CD4-positive, alpha-beta T cell treated with Interleukin-17A for 4 hours (primary cell): Measurements from ENCODE around the gene TGIF1.
"Not testable (repeated sequence)": the region's sequence is repeated elsewhere in the genome, so short reads cannot be mapped to it uniquely, and the experiment has no call there.

Experiments used
- DNase-seq: peaks from one replicate; pipeline ENCODE4 v3.0.0-alpha.2; 2020; ENCODE audit warnings: mixed read lengths

Gene TGIF1

DNA sequence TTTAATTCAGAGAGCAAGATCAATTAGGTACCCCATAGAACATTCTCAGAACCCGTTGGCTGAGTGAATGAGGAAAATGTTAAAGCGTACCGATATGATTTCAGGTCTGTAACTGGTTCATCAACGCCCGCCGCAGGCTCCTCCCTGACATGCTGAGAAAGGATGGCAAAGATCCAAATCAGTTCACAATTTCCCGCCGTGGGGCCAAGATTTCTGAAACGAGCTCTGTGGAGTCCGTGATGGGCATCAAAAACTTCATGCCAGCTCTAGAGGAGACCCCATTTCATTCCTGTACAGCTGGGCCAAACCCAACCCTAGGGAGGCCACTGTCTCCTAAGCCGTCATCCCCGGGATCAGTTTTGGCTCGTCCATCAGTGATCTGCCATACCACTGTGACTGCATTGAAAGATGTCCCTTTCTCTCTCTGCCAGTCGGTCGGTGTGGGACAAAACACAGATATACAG is 7.3 kb downstream of the TGIF1 start:
- DNase-seq = no peak

DNA sequence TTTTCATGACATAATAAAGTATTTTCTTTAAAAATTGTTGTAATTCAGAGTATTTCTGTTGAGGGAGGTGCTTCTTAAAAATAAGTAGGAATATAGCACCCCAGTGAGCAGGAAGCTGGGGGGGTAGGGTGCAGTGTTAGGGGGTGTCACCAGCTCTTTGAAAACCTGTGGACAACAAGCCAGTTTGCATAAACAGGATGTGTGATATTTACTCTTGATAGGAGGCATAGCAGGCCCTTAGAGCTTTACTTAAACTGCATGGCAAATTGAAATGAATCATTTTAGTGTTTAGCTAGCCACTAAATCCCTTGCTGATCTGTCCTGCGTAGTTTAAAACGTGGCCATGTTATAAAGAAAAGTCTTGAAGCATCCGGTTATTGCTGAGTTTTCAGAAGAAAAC is 8.4 kb downstream of the TGIF1 start:
- DNase-seq = peak; percentile 17

DNA sequence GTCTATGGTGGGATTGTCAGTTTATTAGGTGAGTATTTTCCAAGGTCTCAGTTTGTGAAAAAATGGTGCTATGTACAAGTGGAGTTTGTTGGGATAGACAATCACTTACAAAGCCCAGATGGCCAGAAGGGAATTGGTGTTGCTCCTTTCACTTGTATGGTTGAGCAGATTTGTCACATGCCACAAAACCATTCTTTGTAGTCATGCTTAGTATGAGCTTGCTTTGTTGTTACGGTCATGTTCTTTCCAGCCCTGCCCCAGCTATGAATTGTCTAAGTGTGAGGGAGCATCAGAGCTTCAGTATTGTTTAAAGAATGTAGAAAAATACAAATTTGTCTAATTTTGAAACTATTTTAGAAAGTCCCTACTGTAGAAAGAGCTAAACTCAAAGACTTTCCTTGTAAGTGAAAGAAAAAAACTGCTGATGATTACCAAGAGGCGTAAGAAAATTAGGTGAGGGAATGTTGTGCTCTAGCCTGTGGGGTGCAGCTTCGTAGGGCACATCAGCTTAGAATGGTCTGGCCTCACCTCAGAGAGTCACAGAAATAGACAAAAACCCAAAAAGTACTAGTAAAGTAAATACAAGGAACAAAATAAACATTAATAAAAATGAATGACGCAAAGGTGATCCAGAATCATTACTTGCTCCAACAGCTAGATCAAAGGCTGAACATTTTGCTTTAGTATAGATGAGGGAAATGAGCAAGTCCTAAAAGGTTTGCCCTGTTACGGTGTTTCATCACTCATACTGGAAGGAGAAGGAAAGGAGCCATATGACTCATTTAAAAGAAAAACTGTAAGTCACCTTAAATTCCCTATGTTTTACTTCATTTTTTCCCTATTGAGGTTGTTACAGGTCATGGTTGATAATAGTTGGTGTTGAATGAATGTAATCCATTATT is 9.2 kb downstream of the TGIF1 start:
- DNase-seq = no peak

DNA sequence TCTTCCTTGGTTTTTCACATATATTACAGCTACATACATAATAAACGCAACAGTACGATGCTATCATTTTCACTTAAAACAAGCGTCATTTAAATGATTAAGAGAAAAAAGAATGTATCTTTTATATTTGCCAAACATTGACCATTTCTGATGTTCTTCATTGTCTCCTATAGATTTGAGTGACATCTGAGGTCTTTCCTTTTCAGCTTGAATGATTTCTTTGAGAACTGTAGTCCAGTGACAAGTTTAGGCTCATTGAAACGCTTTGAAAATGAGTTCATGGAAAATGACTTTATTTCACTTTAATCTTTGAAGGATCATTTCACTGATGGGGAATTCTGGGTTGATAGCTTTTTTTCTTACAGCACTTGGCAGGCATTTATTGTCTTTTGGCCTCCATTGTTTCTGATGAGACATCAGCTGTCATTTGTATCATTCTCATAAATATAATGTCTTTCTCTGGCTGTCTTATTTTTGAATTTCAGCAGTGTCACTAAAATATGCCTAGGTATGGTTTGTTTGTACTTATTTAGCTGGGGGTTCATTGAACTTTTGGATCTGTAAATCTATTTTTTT is 10.9 kb downstream of the TGIF1 start:
- DNase-seq = no peak

DNA sequence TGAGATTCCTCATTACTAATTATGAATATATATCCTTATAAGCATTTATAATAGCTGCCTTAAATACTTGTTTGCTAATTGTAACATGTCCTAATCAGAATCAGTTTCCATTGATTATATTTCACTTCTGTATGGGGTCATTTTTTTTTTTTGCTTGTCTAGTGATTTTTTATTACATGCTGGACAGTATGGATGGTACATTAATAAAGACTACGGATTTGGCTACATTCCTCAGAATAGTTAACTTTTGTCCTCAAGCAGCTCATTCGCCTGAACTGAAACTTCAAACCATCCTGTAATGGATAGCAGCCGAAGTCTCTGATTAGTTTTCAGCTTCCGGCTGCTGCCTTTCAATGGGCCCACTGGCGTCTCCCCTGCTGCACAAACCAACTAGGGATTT is 11.7 kb downstream of the TGIF1 start:
- DNase-seq = no peak

DNA sequence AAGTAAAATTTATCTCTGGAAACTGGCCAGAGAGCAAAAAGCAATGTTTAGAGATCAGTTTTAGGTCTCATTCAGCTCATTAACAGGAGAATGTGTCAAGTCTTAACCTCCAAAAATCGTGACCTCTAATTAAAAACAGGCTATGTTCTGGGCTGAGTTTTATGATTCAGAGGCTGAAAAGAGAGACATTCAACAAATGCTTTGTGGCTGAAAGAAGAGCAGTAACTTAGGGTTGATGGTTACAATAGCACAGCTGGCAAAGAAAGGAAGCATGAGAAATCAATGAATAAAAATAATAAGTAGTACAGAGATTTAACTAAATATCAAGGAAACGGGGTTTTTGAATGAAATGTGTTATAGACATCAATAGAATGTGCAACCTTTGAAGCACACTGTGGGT is 13.1 kb downstream of the TGIF1 start:
- DNase-seq = no peak

DNA sequence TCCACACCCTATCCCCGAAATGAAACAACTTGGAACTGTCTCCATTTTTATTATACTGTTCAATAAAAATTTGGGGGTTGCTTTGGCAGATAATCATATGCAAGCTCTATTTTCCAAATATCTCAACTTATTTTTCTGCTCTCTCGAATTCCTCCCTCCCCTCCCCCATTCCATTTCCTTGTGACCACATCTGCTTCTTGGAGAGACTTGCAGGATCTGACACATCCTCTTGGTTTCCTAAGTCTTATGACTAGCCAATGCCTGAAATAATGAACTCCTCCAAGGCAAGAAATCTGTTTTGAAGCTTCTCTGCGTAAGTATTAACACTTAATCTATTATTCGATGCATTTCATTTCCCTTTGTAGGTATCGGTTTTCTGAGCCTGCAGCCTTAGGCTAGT is 16.1 kb downstream of the TGIF1 start:
- DNase-seq = no peak

DNA sequence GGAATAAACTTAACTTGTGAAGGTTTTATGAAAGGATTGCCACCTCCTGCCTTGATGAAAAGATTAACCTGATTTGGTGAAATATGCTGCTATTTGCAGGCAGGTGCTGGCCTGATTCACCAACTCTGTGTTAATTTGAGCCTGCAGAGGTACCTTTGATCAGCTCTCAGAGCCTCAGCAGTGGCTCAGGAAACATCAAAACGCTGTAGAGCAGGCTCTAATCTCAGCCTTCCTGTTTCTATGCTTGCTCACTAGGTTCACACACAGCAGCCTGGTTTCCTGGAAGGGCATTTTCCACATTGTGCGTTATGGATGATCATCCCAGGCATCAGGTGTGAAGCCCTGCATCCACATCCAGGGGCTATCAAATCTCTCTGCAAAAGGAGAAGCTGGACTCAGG is 16.9 kb downstream of the TGIF1 start:
- DNase-seq = peak; percentile 49

DNA sequence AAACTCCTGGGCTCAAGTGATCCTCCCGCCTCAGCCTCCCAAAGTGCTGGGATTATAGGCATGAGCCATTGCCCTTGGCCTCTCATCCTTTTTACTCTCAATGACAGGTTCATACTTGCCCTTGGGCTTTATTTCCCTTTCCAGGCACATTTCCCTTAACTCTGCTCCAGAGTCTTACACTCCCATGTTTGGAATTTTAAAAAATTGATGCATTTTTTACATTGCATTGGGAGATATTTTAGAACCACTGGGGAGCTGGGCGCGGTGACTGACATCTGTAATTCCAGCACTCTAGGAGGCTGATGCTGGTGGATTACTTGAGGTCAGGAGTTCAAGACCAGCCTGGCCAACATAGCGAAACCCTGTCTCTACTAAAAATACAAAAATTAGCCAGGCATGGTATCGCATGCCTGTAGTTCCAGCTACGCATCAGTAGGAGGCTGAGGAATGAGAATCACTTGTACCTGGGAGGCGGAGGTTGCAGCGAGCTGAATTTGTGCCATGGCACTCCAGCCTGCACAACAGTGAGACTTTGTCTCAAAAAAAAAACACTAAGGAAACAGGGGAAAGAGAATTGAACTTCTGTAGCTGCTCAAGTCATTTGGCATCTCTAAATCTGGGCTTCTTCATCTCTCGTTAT is 18.2 kb downstream of the TGIF1 start:
- DNase-seq = no peak

DNA sequence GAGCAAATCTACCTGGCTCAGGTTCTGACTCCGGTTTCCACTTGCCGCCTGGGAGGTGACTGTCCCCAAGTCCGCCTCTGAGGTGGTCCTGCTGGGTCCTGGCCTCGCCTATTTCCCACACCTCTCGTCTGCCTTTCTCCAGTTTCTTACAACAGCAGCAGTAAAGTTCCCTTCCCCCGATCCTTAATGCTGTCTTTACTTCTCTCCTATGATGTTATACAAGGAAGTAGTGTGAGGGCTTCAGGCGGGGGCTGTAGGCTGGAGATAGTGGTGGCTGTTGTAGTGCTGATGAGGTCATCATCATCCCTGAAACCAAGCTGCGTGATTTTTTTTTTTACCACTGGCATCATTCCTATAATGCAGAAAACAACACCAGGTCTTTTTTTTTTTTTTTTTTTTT is 18.9 kb downstream of the TGIF1 start:
- no peak for DNase-seq

DNA sequence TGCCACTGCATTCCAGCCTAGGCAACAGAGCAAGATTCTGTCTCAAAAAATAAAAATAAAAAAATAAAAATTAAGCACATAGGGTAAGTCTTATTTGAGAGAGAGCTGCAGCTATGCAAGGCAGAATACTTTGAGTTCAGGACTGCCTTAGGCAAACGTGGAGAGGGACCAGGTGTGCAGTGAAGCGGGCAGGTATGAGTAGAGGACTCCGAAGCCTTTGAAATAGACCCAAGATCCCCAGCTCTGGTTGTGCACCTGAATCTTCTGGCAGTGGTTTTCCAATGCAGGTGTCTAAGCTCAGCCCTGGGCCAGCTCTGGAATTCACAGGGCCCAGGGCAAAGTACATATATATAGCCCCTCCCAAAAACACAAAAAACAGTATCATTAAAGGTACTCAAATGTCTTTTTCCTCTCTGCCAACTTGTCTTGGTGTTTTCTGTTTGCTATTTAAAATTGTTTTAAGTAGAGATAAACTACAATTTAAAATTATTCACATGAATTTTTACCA is 21.2 kb downstream of the TGIF1 start:
- DNase-seq = no peak

DNA sequence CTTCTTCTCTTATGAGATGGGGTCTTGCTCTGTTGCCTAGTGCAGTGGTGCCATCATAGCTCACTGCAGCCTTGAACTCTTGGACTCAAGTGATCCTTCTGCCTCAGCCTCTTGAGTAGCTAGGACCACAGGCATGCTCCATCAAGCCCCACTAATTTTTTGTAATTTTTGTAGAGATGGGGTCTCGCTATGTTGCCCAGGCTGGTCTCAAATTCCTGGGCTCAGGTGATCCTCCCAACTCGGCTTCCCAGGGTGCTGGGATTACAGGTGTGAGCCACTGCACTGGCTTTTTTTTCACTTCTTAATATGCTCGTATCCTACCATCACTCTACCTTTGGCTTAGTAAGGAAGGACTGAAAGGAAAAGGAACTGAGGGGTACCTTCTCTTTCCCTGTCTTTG is 22.1 kb downstream of the TGIF1 start:
- DNase-seq = not testable (repeated sequence)

DNA sequence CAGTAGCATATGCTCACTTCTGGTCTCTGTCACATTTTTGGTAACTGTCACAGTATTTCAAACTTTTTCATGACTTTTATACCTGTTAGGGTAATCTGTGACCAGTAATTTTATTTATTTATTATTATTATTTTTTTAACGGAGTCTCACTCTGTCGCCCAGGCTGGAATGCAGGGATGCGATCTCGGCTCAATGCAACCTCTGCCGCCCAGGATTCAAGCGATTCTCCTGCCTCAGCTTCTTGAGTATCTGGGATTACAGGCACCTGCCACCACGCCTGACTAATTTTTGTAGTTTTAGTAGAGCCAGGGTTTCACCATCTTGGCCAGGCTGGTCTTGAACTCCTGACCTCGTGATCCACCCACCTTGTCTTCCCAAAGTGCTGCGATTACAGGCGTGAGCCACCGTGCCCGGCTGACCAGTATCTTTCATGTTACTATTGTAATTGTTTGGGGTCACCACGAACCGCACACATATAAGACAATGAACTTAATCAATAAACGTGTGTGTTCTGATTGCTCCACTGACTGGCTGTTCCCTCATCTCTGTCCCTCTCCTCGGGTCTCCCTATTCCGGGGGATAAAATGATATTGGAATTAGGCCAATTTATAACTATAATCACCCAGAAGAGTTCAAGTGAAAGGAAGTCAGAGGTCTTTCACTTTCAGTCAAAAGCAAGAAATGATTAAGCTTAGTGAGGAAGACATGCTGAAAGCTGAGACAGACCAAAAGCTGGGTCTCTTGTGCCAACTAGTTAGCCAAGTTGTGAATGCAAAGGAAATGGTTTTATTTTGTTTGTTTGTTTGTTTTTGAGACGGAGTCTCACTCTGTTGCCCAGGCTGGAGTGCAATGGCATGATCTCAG is 22.9 kb downstream of the TGIF1 start:
- DNase-seq = no peak

DNA sequence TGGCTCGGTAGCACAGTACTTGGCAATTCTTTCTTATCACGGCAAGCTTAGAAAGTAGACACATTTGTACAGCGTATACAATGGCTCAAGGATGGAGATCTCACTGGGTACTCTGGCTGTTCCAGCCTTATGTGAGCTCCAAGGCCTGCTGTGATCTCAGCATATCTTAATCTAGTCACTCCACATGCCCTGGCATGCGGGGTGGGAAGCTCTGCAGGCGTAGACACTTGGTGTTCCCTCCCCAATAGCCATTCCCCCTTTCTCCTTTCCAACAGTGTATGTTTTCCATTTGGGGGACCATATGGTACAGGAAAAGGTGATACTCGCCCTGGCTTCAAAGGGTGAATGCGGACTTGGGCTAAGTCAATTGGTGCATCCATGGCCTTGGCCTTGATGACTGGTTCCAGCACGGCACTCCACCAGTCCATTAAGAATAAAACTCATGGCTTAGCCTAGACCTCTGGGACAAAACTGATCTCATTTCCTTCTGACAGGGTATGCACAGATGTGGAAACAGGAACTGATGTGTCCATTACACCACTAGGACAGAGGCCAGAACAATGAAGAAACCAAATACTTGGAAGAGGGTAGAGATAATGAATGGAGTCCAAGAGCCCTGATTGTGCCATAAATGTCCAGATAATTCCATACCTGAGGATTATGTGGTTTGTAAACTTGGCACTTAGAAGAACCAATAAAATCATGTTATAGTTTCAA is 28.4 kb downstream of the TGIF1 start:
- DNase-seq = no peak

DNA sequence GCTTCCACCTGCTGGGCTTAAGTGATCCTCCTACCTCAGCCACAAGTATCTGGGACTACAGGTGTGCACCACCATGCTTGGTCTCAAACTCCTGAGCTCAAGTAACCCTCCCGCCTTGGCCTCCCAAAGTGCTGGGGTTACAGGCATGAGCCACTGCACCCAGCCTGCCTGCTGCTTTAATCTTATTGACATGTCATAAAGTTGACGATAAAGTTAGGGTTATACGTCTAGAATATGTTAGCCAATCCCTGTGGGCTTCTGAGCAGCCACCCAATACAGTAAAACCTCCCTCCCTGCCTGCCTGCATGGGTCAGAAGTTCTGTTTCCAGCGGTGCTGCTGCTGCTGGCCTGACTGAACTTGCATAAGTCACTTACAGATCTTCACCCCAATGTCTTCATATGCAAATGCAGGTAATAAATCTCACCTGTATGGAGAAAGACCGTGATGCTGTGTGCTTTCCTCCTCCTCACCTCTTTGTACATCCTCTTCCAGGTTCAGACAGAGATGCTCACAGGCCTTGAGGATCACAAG is 30.1 kb downstream of the TGIF1 start:
- DNase-seq = no peak

DNA sequence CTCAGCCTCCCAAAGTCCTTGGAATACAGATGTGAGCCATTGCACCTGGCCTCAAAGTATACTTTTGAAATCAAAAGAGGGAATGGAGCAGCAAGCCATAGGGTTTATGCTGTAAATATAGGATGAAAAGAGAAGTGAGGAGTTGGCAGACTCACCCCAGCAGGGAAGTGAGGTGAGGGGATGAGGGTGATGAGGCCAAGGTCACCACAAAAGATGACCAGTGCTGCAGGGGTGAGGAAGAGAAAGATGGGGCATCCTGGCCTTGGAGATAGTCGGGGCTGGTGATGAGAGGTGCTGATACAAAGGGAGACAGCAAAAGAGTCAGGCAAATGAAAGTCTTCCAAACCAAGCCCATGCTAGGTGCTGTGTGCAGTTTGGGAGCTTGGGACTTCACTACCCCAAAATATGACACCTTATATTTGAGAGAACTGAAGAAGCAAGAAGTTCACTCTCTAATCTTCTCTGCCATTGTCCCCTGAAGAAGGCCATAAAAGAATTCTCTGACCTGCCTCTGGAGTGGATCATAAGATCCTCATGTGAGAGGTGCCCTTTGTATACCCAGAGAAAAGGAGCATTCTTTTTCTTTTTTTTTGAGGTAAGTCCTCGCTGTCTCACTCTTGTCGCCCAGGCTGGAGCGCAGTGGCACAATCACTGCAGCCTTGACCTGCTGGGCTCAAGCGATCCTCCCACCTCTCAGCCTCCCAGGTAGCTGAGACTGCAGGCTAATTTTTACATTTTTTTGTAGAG is 31.0 kb downstream of the TGIF1 start:
- DNase-seq = no peak

DNA sequence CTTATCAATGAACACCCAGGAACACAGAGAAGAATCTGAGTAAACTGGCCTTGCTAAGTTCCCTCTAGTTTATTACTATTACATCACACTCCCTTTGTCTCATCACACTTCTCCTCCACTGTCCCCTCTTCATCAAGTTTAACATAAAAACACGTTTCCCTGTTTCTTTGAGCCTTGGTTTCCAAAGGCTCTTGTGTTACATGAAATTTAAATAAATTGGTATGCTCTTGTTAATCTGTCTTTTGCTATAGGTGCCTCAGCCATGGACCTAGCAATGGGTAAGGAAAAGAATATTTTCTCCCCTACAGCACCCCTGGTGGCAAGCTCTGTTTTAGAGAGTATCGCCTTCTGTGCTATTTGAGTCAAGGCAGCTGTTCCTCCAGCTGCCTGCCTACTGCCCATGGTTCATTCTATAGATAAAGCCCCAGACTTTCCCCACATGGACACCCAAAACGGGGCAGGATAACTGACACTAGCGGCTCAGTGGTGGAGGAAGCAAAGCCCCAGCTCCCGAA is 31.8 kb downstream of the TGIF1 start:
- peak; percentile 40 for DNase-seq

DNA sequence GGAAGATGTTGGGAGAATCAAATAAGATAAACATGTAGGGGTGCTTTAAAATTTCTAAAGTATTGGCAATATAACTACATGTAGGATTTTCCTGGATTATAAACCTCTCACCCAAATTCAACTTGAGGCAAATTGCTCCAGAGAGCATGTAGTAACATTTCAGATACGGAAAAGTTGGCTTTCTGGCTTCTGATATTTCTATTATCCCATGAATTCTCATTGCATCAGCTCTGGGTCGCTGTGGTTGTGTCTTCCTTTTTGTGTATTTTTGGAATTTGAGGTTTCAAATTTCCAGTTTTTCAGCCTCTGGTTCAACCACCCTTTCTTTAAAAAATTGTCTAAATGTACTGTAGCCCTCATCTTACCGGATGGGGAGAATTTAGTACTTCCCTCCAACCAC is 32.3 kb downstream of the TGIF1 start:
- no peak for DNase-seq

DNA sequence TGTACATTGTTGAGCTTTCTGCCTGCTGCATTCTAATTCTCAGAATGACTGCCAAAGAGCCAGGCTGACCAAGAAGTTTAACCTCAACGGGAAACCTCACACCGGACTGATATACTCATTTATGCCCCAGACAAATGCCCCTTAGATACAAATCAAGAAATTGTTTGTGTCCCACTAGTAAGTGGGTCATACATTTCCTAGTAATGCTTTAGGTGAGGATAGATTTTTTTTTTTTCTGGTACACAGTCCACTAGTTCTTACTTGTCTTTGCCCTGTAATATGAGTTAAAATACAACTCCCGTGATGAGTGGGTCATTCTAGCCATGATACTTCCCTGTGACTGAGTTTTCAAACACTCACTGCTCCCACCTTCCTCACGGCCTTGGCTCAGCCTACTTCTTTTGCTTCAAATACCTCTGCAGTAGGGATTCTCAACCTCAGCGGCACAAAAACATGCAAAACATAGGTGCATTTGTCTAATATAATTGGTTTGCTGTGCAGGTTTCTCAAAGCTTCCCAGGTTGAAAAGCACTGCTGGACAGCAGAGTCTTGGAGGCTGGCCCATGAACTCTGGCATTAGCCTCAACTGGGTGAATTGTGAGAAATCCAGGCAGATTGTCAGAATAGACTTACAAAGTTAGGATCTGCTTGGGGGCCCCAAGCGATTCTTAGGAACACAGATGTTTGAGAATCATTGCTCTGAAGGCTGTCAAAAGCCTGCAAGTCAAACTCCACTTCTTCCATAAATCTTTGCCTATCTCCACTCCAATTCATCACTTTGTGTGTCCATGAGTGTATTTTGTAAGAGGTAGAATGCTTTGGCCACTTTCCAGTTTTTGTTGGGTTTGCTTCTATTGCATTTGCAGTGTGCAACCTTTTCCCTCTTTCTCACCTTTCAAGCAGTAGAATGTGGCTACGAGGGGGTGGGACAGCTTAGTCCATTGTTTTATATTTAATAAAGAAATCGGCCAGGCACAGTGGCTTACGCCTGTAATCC is 35.5 kb downstream of the TGIF1 start:
- no peak for DNase-seq

DNA sequence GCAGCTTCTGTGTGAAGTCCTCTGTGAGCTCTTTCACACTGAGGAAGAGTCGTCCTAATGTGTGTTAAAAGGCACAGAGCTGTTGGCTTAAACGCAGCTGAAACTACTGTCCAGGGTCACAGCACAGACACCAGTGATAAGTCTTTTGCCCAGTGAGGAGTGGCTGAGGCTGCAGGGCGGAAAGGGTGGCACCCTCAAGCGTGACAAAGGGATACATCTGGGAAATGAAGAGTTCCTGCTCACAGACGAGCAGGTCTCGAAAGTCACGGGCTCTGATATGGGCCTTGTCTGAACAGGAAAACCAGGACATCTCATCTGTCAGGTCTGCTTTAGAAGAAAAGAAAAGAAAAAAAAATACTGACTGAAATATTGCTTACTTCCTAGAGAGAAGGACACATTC is 36.5 kb downstream of the TGIF1 start:
- no peak for DNase-seq
